ENCODE results near the gene CYP4A22. TPM values are rescaled to one million over a fixed set of nuclear protein-coding genes. Genes with fewer than 3 reads are reported as not detected.
A peak's percentile ranks its signal among the peaks of the same experiment; 100 is the strongest.

CYP4A22 gene
- total and polyA plus RNA-seq, 9 of the 15 experiments (the other 6 are each of a cell fraction or from before 2014, with no cell fraction given) = 0.07 TPM; not detected in 8

GRCh38 chr1:47181955-47182675 is 44.9 kb downstream of the CYP4A22 start (continued):
- TF ChIP-seq PHF8 (IDR thresholded peaks at IDR 0.05; ENCODE audit: borderline replicate concordance, low read length) (no peak; the same call in 1 of the 2 replicates), ZFX (CRISPR knock-in tag; IDR thresholded peaks at IDR 0.05) (peak; percentile 43), E2F6 (IDR thresholded peaks at IDR 0.05; ENCODE audit: borderline replicate concordance in 1 of 2, extremely low read depth in 1 of 2, insufficient read depth in 1 of 2, insufficient read length in 1 of 2, low read depth in 1 of 2, low read length in 1 of 2, poor library complexity in 1 of 2, severe bottlenecking in 1 of 2) (no peak), FOXK2 (conservative IDR thresholded peaks at IDR 0.05 in 1 of 2, IDR thresholded peaks at IDR 0.05 in 1 of 2; ENCODE audit: low read depth in 2 of 2) (no peak; a peak in 1 of 4 replicates), POLR3G (IDR thresholded peaks at IDR 0.05; ENCODE audit: extremely low read depth, insufficient read length, insufficient replicate concordance) (no peak), SMAD2 (IDR thresholded peaks at IDR 0.05; ENCODE audit: low read depth, low read length) (no peak), ZNF165 (CRISPR knock-in tag; IDR thresholded peaks at IDR 0.05; ENCODE audit: borderline replicate concordance) (no peak), C11orf30 (IDR thresholded peaks at IDR 0.05; ENCODE audit: low read depth) (no peak; the same call in 1 of the 2 replicates), XRCC4 (IDR thresholded peaks at IDR 0.05; ENCODE audit: extremely low read depth, insufficient read depth, insufficient read length) (no peak), SREBF1 (IDR thresholded peaks at IDR 0.05; ENCODE audit: borderline replicate concordance, low read depth, low read length) (no peak; the same call in 1 of the 2 replicates), TFAP4 (CRISPR knock-in tag; IDR thresholded peaks at IDR 0.05; ENCODE audit: borderline replicate concordance) (no peak), ZNF785 (CRISPR knock-in tag; IDR thresholded peaks at IDR 0.05) (no peak), GTF2E2 (tag; IDR thresholded peaks at IDR 0.05) (no peak), OTX1 (CRISPR knock-in tag; IDR thresholded peaks at IDR 0.05) (no peak), TRIM24 (IDR thresholded peaks at IDR 0.05) (0 out of 4 replicates have a peak, but pooled peaks of 1 of the 2 experiments have one; percentile 55), SUPT5H (IDR thresholded peaks at IDR 0.05) (no peak)
- TF ChIP-seq, protein P1, sequence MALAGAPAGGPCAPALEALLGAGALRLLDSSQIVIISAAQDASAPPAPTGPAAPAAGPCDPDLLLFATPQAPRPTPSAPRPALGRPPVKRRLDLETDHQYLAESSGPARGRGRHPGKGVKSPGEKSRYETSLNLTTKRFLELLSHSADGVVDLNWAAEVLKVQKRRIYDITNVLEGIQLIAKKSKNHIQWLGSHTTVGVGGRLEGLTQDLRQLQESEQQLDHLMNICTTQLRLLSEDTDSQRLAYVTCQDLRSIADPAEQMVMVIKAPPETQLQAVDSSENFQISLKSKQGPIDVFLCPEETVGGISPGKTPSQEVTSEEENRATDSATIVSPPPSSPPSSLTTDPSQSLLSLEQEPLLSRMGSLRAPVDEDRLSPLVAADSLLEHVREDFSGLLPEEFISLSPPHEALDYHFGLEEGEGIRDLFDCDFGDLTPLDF (CRISPR knock-in tag; IDR thresholded peaks at IDR 0.05) = no peak
- TF ChIP-seq, protein P2, sequence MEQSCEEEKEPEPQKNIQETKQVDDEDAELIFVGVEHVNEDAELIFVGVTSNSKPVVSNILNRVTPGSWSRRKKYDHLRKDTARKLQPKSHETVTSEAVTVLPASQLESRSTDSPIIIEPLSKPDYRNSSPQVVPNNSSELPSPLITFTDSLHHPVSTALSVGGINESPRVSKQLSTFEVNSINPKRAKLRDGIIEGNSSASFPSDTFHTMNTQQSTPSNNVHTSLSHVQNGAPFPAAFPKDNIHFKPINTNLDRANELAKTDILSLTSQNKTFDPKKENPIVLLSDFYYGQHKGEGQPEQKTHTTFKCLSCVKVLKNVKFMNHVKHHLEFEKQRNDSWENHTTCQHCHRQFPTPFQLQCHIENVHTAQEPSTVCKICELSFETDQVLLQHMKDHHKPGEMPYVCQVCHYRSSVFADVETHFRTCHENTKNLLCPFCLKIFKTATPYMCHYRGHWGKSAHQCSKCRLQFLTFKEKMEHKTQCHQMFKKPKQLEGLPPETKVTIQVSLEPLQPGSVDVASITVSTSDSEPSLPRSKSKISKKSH (CRISPR knock-in tag; IDR thresholded peaks at IDR 0.05) = no peak
- TF ChIP-seq, protein P3, sequence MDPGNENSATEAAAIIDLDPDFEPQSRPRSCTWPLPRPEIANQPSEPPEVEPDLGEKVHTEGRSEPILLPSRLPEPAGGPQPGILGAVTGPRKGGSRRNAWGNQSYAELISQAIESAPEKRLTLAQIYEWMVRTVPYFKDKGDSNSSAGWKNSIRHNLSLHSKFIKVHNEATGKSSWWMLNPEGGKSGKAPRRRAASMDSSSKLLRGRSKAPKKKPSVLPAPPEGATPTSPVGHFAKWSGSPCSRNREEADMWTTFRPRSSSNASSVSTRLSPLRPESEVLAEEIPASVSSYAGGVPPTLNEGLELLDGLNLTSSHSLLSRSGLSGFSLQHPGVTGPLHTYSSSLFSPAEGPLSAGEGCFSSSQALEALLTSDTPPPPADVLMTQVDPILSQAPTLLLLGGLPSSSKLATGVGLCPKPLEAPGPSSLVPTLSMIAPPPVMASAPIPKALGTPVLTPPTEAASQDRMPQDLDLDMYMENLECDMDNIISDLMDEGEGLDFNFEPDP (CRISPR knock-in tag; IDR thresholded peaks at IDR 0.05) = no peak
- TF ChIP-seq, protein P4, sequence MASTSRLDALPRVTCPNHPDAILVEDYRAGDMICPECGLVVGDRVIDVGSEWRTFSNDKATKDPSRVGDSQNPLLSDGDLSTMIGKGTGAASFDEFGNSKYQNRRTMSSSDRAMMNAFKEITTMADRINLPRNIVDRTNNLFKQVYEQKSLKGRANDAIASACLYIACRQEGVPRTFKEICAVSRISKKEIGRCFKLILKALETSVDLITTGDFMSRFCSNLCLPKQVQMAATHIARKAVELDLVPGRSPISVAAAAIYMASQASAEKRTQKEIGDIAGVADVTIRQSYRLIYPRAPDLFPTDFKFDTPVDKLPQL (IDR thresholded peaks at IDR 0.05; ENCODE audit: extremely low read depth, insufficient read length) = no peak

Data from K562 (cell line).